HCT116 (cell line): ENCODE measurements around the gene AP1M2. TPM values are rescaled to one million over a fixed set of nuclear protein-coding genes. Genes with fewer than 3 reads are reported as not detected.

ENCODE experiments used
- ATAC-seq: fragments of 200-7000 bp; cut with Tn5 transposase; 2 replicates; pipeline ENCODE4 v1.9.1; 2020; ENCODE audit warnings: mild to moderate bottlenecking, moderate library complexity
- BruUV-seq: library from RNA; stranded (reverse); fragments of 400-500 nt; replicated peaks from 2 replicates; lab custom pipeline; 2021; lab: Mats Ljungman, UMichigan
- CTCF ChIA-PET: fragments of 300-600 bp; sonication (Branson Sonifier 250); formaldehyde crosslinking; loops from one replicate; lab custom pipeline; 2021; ENCODE audit warnings: antibody characterized with exemption; lab: Charles Lee
- POLR2A ChIA-PET: fragments of 300-600, 350-600 bp; sonication (Branson Sonifier 250); formaldehyde crosslinking; loops from one replicate; lab custom pipeline; 2021; ENCODE audit warnings: antibody characterized with exemption; lab: Charles Lee
- RAD21 ChIA-PET, 2 experiments: fragments of 300-600 bp; sonication (Branson Sonifier 250); formaldehyde crosslinking; loops; one replicate each; lab custom pipeline; 2023; ENCODE audit warnings: low total read pairs in 2 of 2; ENCODE audit not compliant: uncharacterized antibody in 2 of 2, unreplicated experiment in 2 of 2, low non-redundant PET in 1 of 2; lab: Charles Lee
- DNase-seq: peaks from one replicate; pipeline ENCODE4 v3.0.0-alpha.2; 2010; ENCODE audit warnings: low read depth, low spot score
- H2AFZ ChIP-seq: fragments of 200-600 bp; shearing (Covaris generic), sonication (generic); 2 replicates; pipeline ENCODE4 v1.6.1; 2017; ENCODE audit warnings: low read depth, mixed run types, mixed read lengths, antibody characterized with exemption, low read length; ENCODE audit not compliant: poor library complexity, severe bottlenecking
- H3K27ac ChIP-seq: 2 replicates; pipeline ENCODE4 v1.5.1; 2012; ENCODE audit warnings: low read depth, low read length
- H3K27me3 ChIP-seq: fragments of 200-600 bp; sonication (generic); 2 replicates; pipeline ENCODE4 v1.6.1; 2016; ENCODE audit warnings: mixed run types, low read length, mixed read lengths; ENCODE audit not compliant: insufficient read depth
- H3K36me3 ChIP-seq, 2 experiments: fragments of 200-500 bp in 1 of 2; fragments of 200-600 bp in 1 of 2; sonication (Bioruptor generic) in 1 of 2; sonication (generic) in 1 of 2; 2 replicates each; pipeline versions ENCODE4 v1.5.1 to v1.6.1; 2014 to 2016; ENCODE audit warnings: low read length in 2 of 2, inconsistent platforms in 1 of 2, mixed read lengths in 1 of 2, mixed run types in 1 of 2; ENCODE audit not compliant: insufficient read depth in 2 of 2, control insufficient read depth in 1 of 2
- H3K4me1 ChIP-seq, 2 experiments: fragments of 200-600 bp in 1 of 2; sonication (generic) in 1 of 2; 2 replicates each; pipeline versions ENCODE4 v1.5.1 to v1.6.1; 2012 to 2017; ENCODE audit warnings: low read length in 2 of 2, inconsistent platforms in 1 of 2, mild to moderate bottlenecking in 1 of 2, mixed read lengths in 1 of 2, mixed run types in 1 of 2, moderate library complexity in 1 of 2; ENCODE audit not compliant: insufficient read depth in 2 of 2, control insufficient read depth in 1 of 2
- H3K4me2 ChIP-seq: fragments of 200-600 bp; sonication (generic); 2 replicates; pipeline ENCODE4 v1.6.1; 2017; ENCODE audit warnings: mixed run types, low read length, mixed read lengths
- H3K4me3 ChIP-seq, 2 experiments: fragments of 200-600 bp in 1 of 2; sonication (generic) in 1 of 2; replicated peaks in 1 of 2; 2 replicates each; pipeline ENCODE4 v1.5.1; 2011 to 2016; ENCODE audit warnings: low read length in 2 of 2, control low read depth in 1 of 2, low read depth in 1 of 2, mild to moderate bottlenecking in 1 of 2, mixed read lengths in 1 of 2, mixed run types in 1 of 2
- H3K79me2 ChIP-seq: fragments of 200-600 bp; sonication (generic); 2 replicates; pipeline ENCODE4 v1.6.1; 2017; ENCODE audit warnings: mild to moderate bottlenecking, mixed run types, low read length, moderate library complexity, mixed read lengths; ENCODE audit not compliant: insufficient read depth
- H3K9ac ChIP-seq: fragments of 200-600 bp; sonication (generic); 2 replicates; pipeline ENCODE4 v1.6.1; 2016; ENCODE audit warnings: low read length, mixed read lengths
- H3K9me2 ChIP-seq: fragments of 200-600 bp; sonication (generic), shearing (Covaris generic); 2 replicates; pipeline ENCODE4 v1.6.1; 2017; ENCODE audit warnings: mixed run types, mild to moderate bottlenecking, moderate library complexity; ENCODE audit not compliant: insufficient read depth
- H3K9me3 ChIP-seq, 2 experiments: fragments of 200-500 bp in 1 of 2; fragments of 200-600 bp in 1 of 2; sonication (Bioruptor generic) in 1 of 2; sonication (generic) in 1 of 2; 2 replicates each; pipeline ENCODE4 v1.6.1; 2014 to 2017; ENCODE audit warnings: low read length in 2 of 2, mixed read lengths in 2 of 2, inconsistent platforms in 1 of 2, low read depth in 1 of 2, mild to moderate bottlenecking in 1 of 2, mixed run types in 1 of 2, moderate library complexity in 1 of 2; ENCODE audit not compliant: control insufficient read depth in 1 of 2, insufficient read depth in 1 of 2
- H4K20me1 ChIP-seq: fragments of 200-600 bp; sonication (generic), shearing (Covaris generic); 2 replicates; pipeline ENCODE4 v1.6.1; 2017; ENCODE audit warnings: mixed run types, mild to moderate bottlenecking, moderate library complexity; ENCODE audit not compliant: insufficient read depth
- ATF3 ChIP-seq: IDR thresholded peaks from 2 replicates; pipeline ENCODE4 v1.6.1; 2012
- CBX3 ChIP-seq: IDR thresholded peaks from 2 replicates; pipeline ENCODE4 v1.6.1; 2012; ENCODE audit warnings: low read depth
- CEBPB ChIP-seq: IDR thresholded peaks from 2 replicates; pipeline ENCODE4 v1.6.1; 2012; ENCODE audit warnings: low read depth
- CTCF ChIP-seq, 3 experiments: fragments of 200-600 bp in 1 of 3; sonication (generic) in 1 of 3; IDR thresholded peaks in 2 of 3; conservative IDR thresholded peaks in 1 of 3; 2 replicates each; pipeline ENCODE4 v1.5.1; 2012 to 2017; ENCODE audit warnings: low read depth in 2 of 3, low read length in 2 of 3, antibody characterized with exemption in 1 of 3, borderline replicate concordance in 1 of 3, control low read depth in 1 of 3, mild to moderate bottlenecking in 1 of 3, mixed read lengths in 1 of 3, mixed run types in 1 of 3, moderate library complexity in 1 of 3; ENCODE audit not compliant: insufficient read depth in 1 of 3
- ELF1 ChIP-seq: IDR thresholded peaks from 2 replicates; pipeline ENCODE4 v1.6.1; 2012; ENCODE audit warnings: low read depth, borderline replicate concordance
- EZH2phosphoT487 ChIP-seq: fragments of 200-600 bp; IDR thresholded peaks from 2 replicates; pipeline ENCODE4 v1.6.1; 2018; ENCODE audit warnings: antibody characterized with exemption, borderline replicate concordance
- FOSL1 ChIP-seq: IDR thresholded peaks from 2 replicates; pipeline ENCODE4 v1.6.1; 2012; ENCODE audit warnings: low read depth
- POLR2A ChIP-seq: IDR thresholded peaks from 2 replicates; pipeline ENCODE4 v1.7.0; 2011; ENCODE audit warnings: borderline replicate concordance; ENCODE audit not compliant: insufficient read depth, insufficient read length; ENCODE audit errors: extremely low read depth
- RAD21 ChIP-seq: IDR thresholded peaks from 2 replicates; pipeline ENCODE4 v1.6.1; 2012; ENCODE audit warnings: low read depth, mild to moderate bottlenecking
- REST ChIP-seq: IDR thresholded peaks from 2 replicates; pipeline ENCODE4 v1.6.1; 2012; ENCODE audit warnings: low read depth
- SIN3A ChIP-seq: IDR thresholded peaks from 2 replicates; pipeline ENCODE4 v1.6.1; 2012; ENCODE audit warnings: low read depth
- SP1 ChIP-seq: IDR thresholded peaks from 2 replicates; pipeline ENCODE4 v1.6.1; 2012; ENCODE audit warnings: low read depth
- SRF ChIP-seq: IDR thresholded peaks from 2 replicates; pipeline ENCODE4 v1.6.1; 2012; ENCODE audit warnings: low read depth
- YY1 ChIP-seq: IDR thresholded peaks from 2 replicates; pipeline ENCODE4 v1.6.1; 2011; ENCODE audit warnings: low read length, low read depth, moderate library complexity, mild to moderate bottlenecking; ENCODE audit not compliant: insufficient replicate concordance; ENCODE audit errors: extremely low read depth
- ZBTB33 ChIP-seq: IDR thresholded peaks from 2 replicates; pipeline ENCODE4 v1.6.1; 2011; ENCODE audit warnings: mild to moderate bottlenecking, low read length, moderate library complexity; ENCODE audit not compliant: insufficient replicate concordance; ENCODE audit errors: extremely low read depth
- intact Hi-C: fragments of 100-400 bp; cut with micrococcal nuclease; formaldehyde crosslinking; loops from 2 replicates; pipeline ENCODE4 v1.10.0; 2022
- total RNA-seq: library from RNA; stranded (reverse); gene quantifications from one replicate; pipeline ENCODE4 v1.2.1, GENCODE V29; 2021; ENCODE audit not compliant: unreplicated experiment
- TF ChIP-seq, protein P1 (sequence below): IDR thresholded peaks from 2 replicates; pipeline ENCODE4 v1.6.1; 2012

Gene AP1M2
- total RNA-seq, 1 experiment from 2014 or later, result 111 TPM

GRCh38 chr19:10603873-10604459 lies 16.9 kb upstream of the AP1M2 start (continued):
- TF ChIP-seq ZBTB33 (no peak), ELF1 (no peak), CBX3 (no peak)

- peaks cover 5 to 16% of the 10 kb centered on the region in 2 experiments; a peak in 3 of 4 replicates for H3K4me1 ChIP-seq
- intact Hi-C loops, result no loop called here
- RAD21 ChIA-PET, result no interaction called here
- no peaks in the 10 kb centered on the region for H3K9me2 ChIP-seq
- H3K36me3 ChIP-seq, result no peaks in the 10 kb centered on the region
- no peak overlapping the region for H3K27ac ChIP-seq
- H2AFZ ChIP-seq, result no peak overlapping the region
- BruUV-seq, result no TSS peak
- no peak for ATAC-seq
- no peaks in the 10 kb centered on the region for H3K27me3 ChIP-seq
- H3K79me2 ChIP-seq, result no peaks in the 10 kb centered on the region
- peak overlapping the region in 1 of 2 experiments; percentile 62; a peak in 2 of 4 replicates for H3K4me3 ChIP-seq
- no peaks in the 10 kb centered on the region for H3K9me3 ChIP-seq
- POLR2A ChIA-PET, result interaction anchor here (1.6 kb wide), 1 partner anchor 11 kb away, joined by 3 read pairs; no protein-coding TSS in a partner anchor
- no peaks in the 10 kb centered on the region for H4K20me1 ChIP-seq
- H3K9ac ChIP-seq, result no peak overlapping the region
- no peak for DNase-seq
- peak overlapping the region; percentile 93 for H3K4me2 ChIP-seq
- CTCF ChIA-PET, result no interaction called here
- TF ChIP-seq YY1 (no peak), CTCF (IDR thresholded peaks at IDR 0.05 in 2 of 3, conservative IDR thresholded peaks at IDR 0.05 in 1 of 3; ENCODE audit: borderline replicate concordance in 1 of 3, insufficient read depth in 1 of 3, low read depth in 2 of 3, low read length in 2 of 3) (no peak), EZH2phosphoT487 (no peak), ELF1 (no peak), SP1 (no peak), FOSL1 (no peak), REST (no peak), ATF3 (no peak), SRF (no peak), RAD21 (no peak), SIN3A (no peak), CEBPB (no peak), POLR2A (no peak)
- TF ChIP-seq, protein P1, sequence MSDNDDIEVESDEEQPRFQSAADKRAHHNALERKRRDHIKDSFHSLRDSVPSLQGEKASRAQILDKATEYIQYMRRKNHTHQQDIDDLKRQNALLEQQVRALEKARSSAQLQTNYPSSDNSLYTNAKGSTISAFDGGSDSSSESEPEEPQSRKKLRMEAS, result no peak
Observed at GRCh38 chr19:10603084-10603872, 16.2 kb upstream of the AP1M2 start.
